Activated T-cell treated with anti-CD3 and anti-CD28 coated beads, Interleukin-2, amount 50 U/mL, for 4 hours (primary cell): Measurements from ENCODE around the gene SAMD11. TPM values are rescaled to one million over a fixed set of nuclear protein-coding genes. Genes with fewer than 3 reads are reported as not detected.

Experiments used
- ATAC-seq, 2 donors: fragments of 200-7000 bp; cut with Tn5 transposase; one replicate each; pipeline ENCODE4 v1.10.0; 2021
- DNase-seq: peaks from one replicate; pipeline ENCODE4 v3.0.0-alpha.2; 2020
- H3K27me3 Mint-ChIP-seq: one replicate; pipeline ENCODE4 v1.8.0; 2021; ENCODE audit warnings: low read depth, mixed read lengths
- H3K36me3 Mint-ChIP-seq: one replicate; pipeline ENCODE4 v1.8.0; 2022; ENCODE audit warnings: mixed read lengths; ENCODE audit not compliant: insufficient read depth
- H3K4me1 Mint-ChIP-seq: one replicate; pipeline ENCODE4 v1.8.0; 2021; ENCODE audit warnings: low read depth, mixed read lengths
- H3K4me3 Mint-ChIP-seq: one replicate; pipeline ENCODE4 v1.8.0; 2021; ENCODE audit warnings: mild to moderate bottlenecking, moderate library complexity, mixed read lengths
- H3K9me3 Mint-ChIP-seq: one replicate; pipeline ENCODE4 v1.8.0; 2021; ENCODE audit warnings: mixed read lengths
- total RNA-seq, 3 donors: library from RNA; stranded (reverse); gene quantifications; one replicate each; pipeline ENCODE4 v1.2.1, GENCODE V29; 2021

Gene SAMD11
- total RNA-seq, 3 donors from 2014 or later, result not detected

DNA sequence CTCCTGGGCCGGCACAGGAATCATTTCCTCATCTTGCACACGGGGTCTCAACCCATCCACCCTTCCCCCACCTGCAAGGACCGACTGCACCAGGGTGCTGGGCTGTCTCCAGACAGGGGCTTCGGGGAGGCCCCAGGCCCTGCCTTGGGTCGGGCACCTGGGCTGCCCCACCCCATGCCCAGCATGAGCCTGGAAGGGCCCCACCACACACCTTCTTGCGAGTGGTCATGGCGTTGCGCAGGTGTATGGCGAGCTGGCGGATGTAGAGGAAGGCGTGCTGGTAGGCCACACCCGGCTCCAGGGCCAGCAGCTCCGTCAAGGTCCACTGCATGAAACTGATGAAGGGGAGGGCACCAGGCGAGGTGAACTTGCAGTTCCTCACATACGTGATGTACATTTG lies 28.5 kb downstream of the SAMD11 start:
- no peaks in the 10 kb centered on the region for H3K27me3 Mint-ChIP-seq
- peaks cover under 1% of the 10 kb centered on the region for H3K4me1 Mint-ChIP-seq
- ATAC-seq (no peak), DNase-seq (no peak)
- no peak overlapping the region for H3K4me3 Mint-ChIP-seq
- no peaks in the 10 kb centered on the region for H3K9me3 Mint-ChIP-seq
- peaks cover 46% of the 10 kb centered on the region for H3K36me3 Mint-ChIP-seq

DNA sequence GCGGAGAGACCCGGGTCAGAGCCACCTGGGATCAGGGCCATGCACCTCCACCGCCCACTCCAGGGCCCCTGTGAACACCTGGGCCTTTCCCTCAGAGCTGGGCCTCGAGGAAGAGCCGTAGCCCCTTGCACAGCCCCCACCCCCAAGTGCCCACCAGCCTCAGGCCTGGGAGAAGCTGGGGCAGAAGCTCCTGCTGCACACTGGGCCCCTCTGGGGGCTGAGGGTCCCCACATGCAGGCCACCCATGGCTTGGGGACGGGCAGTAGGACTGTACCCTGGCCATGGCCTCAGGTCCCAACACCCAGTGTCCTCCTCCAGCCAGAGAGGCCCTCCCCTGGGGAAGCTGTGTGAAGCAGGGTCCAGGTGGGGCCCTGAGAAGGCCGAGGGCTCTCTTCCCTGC lies 28.9 kb downstream of the SAMD11 start:
- Mint-ChIP-seq H3K4me1 (peaks cover 4% of the 10 kb centered on the region), H3K36me3 (peaks cover 46% of the 10 kb centered on the region), H3K9me3 (no peaks in the 10 kb centered on the region), H3K4me3 (no peak overlapping the region), H3K27me3 (no peaks in the 10 kb centered on the region)
- DNase-seq (no peak), ATAC-seq (no peak)

DNA sequence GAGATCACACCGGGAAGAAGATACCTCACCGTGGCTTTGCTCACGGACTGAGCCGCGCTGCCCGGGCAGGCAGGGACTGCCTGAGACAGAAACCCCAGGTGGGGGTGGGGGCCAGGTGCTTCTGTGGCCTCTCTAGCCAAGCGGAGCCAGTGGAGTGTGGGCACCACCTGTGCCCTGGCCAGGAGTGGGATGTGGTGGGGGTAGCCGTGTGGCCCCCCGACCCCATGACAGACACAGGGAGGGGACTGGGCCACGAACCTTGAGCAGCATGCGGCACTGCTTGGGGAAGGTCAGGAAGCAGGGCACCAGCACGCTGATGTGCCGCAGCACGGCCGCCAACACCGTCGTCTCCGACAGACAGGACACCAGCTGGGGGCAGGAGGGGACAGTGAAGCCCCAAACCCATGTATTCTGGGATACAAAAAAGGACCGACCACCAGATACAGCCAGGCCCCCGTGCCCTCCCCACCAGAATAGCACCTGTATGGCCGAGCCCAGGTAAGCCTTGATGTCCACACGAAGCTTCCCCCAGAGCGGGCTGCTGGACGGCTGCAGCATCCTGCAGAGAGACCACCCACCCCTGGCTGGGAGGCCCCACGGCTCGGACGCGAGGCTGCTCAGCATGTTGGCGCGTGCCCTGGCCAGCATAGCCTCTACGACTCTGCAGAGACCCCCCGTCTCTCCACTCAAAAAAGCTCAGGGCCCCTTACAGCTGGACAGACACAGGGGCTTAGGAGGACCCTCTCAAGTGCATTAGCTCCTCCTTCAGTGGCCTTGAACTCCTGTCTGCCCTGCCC lies 30.0 kb downstream of the SAMD11 start:
- Mint-ChIP-seq H3K4me3 (no peak overlapping the region), H3K4me1 (peaks cover 12% of the 10 kb centered on the region), H3K9me3 (no peaks in the 10 kb centered on the region), H3K36me3 (peaks cover 48% of the 10 kb centered on the region), H3K27me3 (no peaks in the 10 kb centered on the region)
- DNase-seq (no peak), ATAC-seq (no peak)

DNA sequence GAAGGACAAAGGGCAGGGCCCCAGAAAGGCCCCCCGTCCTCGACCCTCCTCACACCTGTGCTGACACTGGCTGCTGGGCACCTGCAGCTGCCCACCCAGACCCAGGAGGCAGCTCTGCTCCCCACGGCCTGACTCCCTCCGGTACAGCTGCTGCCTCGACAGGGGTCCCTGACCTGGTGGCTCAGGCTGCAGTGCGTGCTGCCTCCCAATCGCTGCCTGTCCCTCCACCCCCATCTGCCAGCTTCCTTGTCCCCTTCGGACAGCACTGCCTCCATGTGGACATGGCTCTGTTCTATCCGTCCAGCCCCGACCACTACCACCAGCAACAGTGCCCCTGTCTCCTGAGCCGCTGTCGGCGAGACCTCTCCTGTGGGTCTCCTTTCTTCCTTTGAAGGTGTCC lies 31.2 kb downstream of the SAMD11 start:
- H3K4me1 Mint-ChIP-seq, result peaks cover 13% of the 10 kb centered on the region
- no peaks in the 10 kb centered on the region for H3K9me3 Mint-ChIP-seq
- ATAC-seq (no peak), DNase-seq (no peak)
- peaks cover 40% of the 10 kb centered on the region for H3K36me3 Mint-ChIP-seq
- H3K27me3 Mint-ChIP-seq, result no peaks in the 10 kb centered on the region
- H3K4me3 Mint-ChIP-seq, result no peak overlapping the region

DNA sequence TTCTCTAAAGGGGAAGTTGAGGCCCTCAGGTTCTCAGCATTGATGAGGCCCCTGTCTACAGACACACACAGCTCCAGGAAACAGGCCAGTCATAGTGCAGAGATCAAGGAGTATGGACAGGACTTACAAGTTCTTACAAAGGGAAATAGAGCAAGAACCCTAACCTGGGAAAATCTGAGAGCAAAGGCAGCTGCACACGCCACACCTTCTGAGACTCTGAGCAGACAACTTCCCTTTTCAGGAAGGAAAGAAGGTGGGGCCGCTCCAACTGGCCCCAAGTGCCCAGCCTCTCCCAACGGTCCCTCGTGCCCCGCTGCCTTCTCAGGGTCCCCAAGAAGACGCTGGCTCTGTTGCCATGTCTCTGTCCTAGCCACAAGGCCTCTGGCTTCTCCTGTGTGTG lies 31.8 kb downstream of the SAMD11 start:
- no peaks in the 10 kb centered on the region for H3K9me3 Mint-ChIP-seq
- peaks cover 34% of the 10 kb centered on the region for H3K36me3 Mint-ChIP-seq
- no peak overlapping the region for H3K4me3 Mint-ChIP-seq
- H3K27me3 Mint-ChIP-seq, result no peaks in the 10 kb centered on the region
- no peak for DNase-seq
- peaks cover 17% of the 10 kb centered on the region for H3K4me1 Mint-ChIP-seq
- ATAC-seq, result no peak

DNA sequence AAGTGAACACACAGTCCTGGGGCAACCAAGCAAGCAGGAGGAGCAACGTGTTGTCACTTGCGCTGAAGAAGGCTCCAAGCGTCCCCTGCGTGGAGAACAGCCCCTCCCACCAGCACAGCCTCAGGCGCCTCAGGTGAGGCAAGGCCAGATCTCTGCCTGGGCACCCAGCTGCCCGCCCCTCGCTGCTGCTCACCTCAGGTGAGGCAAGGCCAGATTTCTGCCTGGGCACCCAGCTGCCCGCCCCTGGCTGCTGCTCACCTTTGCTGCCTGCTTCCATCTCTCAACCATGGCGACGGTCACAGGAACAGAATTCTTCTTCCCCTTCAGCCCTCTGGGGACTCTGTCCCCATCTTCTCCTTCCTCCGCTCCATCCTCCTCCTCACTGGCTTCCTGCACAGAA lies 32.9 kb downstream of the SAMD11 start:
- ATAC-seq, result no peak
- H3K9me3 Mint-ChIP-seq, result no peaks in the 10 kb centered on the region

DNA sequence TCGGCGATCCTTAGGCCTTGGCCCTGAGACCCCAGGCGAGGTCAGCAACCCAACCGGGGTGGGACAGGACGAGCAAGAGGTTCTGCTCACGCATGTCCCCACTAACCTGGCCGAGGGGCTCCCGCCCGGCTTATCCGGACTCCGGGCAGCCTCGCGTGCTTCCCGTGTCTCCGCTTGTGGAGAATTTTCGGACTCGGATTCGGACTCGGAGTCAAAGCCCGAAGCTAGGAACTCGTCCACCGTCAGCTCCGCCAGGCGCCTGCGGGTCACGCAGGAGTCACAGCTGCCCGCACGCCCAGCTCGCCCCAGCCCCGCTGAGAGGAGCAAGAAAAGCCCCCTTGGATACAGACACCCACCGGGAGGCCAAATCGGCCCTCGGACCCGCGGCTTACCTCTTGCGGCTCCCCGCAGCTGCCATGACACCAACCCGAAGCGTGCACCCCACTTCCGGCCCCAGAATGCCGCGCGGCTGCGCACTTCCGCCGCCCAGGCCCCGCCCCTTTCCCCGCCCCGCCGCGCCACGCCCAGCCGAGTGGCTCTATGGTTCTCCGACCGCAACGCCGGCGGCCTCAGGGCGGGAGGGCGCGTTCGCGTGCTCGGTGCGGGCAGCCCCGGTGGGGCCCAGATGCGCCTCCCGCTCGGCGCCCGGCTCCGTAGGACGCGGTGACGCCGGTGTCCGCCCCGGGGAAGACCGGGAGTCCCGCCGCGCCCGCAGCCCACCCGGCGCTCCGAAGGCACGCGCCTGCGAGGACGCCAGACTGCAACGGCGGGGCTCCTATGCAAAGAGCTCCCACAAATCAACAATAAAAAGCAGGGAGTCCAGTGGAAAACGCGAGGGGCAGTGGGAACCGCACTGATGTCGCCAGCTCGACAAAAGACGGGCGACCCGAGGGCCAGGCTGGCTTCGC lies 35.4 kb downstream of the SAMD11 start, which contains the start of gene NOC2L:
Gene NOC2L, minus strand, starts transcription at position 434 of the 908 bp plus-strand sequence. Its CDS starts 16 bp downstream, at position 418.
- Mint-ChIP-seq H3K36me3 (peaks cover 21% of the 10 kb centered on the region), H3K4me3 (peak within 1 kb of the TSS; percentile 98), H3K9me3 (no peaks in the 10 kb centered on the region), H3K27me3 (no peaks in the 10 kb centered on the region), H3K4me1 (peaks cover 21% of the 10 kb centered on the region)
- ATAC-seq (peak; percentile 85), DNase-seq (peak; percentile 98)

More for the DNA sequence above, 32.9 kb downstream of the SAMD11 start:
- DNase-seq, result no peak
- H3K4me3 Mint-ChIP-seq, result peak overlapping the region; percentile 98
- peaks cover 27% of the 10 kb centered on the region for H3K36me3 Mint-ChIP-seq
- peaks cover 20% of the 10 kb centered on the region for H3K4me1 Mint-ChIP-seq
- H3K27me3 Mint-ChIP-seq, result no peaks in the 10 kb centered on the region

DNA sequence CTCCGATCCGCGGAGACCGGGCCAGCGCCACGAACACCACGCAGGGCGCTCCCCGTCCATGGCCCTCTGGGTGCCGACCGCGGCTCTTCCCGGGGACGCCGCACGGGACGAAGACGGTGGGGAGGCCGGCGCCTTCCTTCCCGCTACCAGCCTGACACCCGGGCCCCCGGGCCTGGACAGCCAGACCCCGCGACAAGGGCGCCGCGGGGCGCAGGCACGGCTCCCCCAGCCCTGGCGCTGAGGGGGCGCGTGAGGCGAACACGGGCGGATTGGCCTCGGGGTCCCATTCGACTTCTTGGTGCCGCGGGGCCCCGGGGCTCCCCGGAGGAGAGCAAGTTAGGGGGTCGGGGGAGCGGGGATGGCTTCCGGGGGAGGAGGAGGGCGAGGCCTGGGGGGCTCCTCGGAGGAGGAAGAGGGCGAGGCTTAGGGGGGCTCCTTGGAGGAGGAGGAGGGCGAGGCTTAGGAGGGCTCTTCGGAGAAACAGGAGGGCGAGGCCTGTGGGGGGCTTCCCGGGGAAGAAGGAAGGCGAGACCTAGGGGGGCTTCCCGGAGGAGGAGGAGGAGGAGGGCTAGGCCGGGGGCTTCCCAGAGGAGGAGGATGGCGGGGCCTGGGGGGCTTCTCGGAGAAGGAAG lies 36.1 kb downstream of the SAMD11 start:
- H3K9me3 Mint-ChIP-seq, result no peaks in the 10 kb centered on the region
- ATAC-seq (peak; percentile 19 to 22), DNase-seq (no peak)
- H3K4me1 Mint-ChIP-seq, result peaks cover 21% of the 10 kb centered on the region
- H3K4me3 Mint-ChIP-seq, result peak overlapping the region; percentile 98
- H3K36me3 Mint-ChIP-seq, result peaks cover 17% of the 10 kb centered on the region
- H3K27me3 Mint-ChIP-seq, result no peaks in the 10 kb centered on the region

DNA sequence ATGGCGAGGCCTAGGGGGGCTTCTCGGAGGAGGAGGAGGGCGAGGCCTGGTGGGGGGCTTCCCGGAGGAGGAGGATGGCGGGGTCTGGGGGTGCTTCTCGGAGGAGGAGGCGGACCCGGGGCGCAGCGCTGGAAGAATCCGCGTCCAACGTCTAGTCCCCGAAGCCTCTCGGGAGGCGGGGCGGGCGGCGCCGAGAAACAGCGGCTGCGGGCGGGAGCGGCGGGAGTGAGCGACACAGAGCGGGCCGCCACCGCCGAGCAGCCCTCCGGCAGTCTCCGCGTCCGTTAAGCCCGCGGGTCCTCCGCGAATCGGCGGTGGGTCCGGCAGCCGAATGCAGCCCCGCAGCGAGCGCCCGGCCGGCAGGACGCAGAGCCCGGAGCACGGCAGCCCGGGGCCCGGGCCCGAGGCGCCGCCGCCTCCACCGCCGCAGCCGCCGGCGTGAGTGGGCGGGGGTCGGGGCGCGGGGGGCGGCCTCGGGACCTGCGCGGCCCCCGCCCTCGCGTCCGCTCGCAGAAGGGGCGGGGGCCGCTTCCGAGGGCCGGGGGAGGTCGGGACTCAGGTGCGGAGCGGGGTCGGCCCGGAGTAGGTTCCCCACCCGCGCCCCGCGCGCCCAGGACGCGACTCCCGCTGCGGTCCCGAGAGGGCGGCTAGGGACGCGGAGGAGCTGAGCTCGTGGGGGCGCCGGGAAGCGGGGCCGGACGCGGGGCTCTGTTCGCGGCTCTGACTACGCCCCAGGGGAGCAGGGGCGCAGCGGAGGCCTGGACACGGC lies 36.8 kb downstream of the SAMD11 start, which contains the start of gene KLHL17:
Gene KLHL17, plus strand, starts transcription at position 222 of the 769 bp plus-strand sequence. Its CDS starts 110 bp downstream, at position 332.
- DNase-seq, result peak; percentile 75
- no peaks in the 10 kb centered on the region for H3K27me3 Mint-ChIP-seq
- H3K4me1 Mint-ChIP-seq, result peaks cover 22% of the 10 kb centered on the region
- ATAC-seq, result peak; percentile 70 to 77
- no peaks in the 10 kb centered on the region for H3K9me3 Mint-ChIP-seq
- peak within 1 kb of the TSS; percentile 98 for H3K4me3 Mint-ChIP-seq
- peaks cover 11% of the 10 kb centered on the region for H3K36me3 Mint-ChIP-seq

DNA sequence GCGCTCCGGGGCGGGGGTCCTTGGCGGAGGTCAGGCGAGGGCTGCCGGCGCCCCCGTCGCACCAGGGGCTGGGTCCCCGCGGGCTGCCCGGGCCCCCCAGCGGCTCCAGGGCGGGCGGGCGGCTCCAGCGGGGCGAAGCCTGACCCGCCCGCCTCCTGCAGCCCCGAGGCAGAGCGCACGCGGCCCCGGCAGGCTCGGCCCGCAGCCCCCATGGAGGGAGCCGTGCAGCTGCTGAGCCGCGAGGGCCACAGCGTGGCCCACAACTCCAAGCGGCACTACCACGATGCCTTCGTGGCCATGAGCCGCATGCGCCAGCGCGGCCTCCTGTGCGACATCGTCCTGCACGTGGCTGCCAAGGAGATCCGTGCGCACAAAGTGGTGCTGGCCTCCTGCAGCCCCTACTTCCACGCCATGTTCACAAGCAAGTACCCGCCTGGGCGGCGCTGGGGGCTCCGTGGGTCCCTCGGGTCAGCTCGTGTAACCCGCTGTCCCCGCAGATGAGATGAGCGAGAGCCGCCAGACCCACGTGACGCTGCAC lies 37.5 kb downstream of the SAMD11 start:
- DNase-seq (no peak), ATAC-seq (no peak)
- H3K4me1 Mint-ChIP-seq, result peaks cover 27% of the 10 kb centered on the region
- peaks cover 6% of the 10 kb centered on the region for H3K36me3 Mint-ChIP-seq
- H3K4me3 Mint-ChIP-seq, result peak overlapping the region; percentile 71
- no peaks in the 10 kb centered on the region for H3K9me3 Mint-ChIP-seq
- no peaks in the 10 kb centered on the region for H3K27me3 Mint-ChIP-seq

DNA sequence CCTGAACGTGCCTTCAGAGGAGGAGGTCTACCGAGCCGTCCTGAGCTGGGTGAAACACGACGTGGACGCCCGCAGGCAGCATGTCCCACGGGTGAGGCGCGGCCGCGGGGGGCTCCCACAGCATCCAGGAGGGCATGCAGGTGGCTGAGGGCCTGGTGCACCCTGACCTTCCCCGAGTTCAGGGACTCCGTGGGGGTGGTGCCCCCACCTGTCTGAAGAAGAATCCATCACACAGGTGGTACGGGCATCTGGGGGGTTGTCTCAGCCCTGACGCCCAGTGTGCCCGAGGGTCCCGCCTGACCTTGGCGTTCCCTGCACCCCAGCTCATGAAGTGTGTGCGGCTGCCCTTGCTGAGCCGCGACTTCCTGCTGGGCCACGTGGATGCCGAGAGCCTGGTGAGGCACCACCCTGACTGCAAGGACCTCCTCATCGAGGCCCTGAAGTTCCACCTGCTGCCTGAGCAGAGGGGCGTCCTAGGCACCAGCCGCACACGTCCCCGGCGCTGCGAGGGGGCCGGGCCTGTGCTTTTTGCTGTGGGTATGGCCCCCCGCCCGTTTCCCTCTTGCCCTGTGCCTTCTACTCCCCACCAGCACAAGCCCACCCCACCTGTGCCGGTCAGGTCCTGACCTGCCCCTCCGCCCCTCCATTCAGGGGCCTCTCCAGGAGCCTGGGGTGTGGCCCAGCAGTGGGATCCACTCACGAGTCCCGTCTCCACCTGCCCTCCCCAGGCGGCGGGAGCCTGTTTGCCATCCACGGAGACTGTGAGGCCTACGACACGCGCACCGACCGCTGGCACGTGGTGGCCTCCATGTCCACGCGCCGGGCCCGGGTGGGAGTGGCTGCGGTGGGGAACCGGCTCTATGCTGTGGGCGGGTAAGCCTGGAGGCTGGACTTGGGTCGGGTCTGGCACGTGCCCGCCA lies 38.9 kb downstream of the SAMD11 start:
- Mint-ChIP-seq H3K4me1 (peaks cover 22% of the 10 kb centered on the region), H3K9me3 (no peaks in the 10 kb centered on the region), H3K4me3 (peak overlapping the region; percentile 64), H3K27me3 (no peaks in the 10 kb centered on the region), H3K36me3 (peaks cover 3% of the 10 kb centered on the region)
- DNase-seq (no peak), ATAC-seq (no peak)

DNA sequence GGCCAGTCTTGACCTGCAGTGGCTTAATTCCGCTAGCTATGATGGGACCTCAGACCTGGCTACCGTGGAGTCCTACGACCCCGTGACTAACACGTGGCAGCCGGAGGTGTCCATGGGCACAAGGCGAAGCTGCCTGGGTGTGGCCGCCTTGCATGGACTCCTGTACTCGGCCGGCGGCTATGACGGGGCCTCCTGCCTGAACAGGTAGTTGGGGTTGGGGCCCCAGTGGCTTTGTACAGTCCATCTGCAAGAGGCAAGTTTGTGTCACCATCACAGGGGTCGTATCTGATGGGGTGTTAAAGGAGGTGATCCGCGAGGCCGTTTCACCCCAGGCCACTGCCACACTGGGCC lies 39.6 kb downstream of the SAMD11 start:
- DNase-seq (no peak), ATAC-seq (no peak)
- no peaks in the 10 kb centered on the region for H3K27me3 Mint-ChIP-seq
- H3K4me3 Mint-ChIP-seq, result no peak overlapping the region
- H3K36me3 Mint-ChIP-seq, result peaks cover 2% of the 10 kb centered on the region
- peaks cover 18% of the 10 kb centered on the region for H3K4me1 Mint-ChIP-seq
- H3K9me3 Mint-ChIP-seq, result no peaks in the 10 kb centered on the region
